22Rv1 (cell line): ENCODE results near the gene ACBD7.

Experiments
- H3K27ac ChIP-seq: fragments of 450-650 bp; 2 replicates; pipeline ENCODE4 v1.5.1; 2017
- ZFX ChIP-seq: fragments of 450-650 bp; IDR thresholded peaks from 2 replicates; pipeline ENCODE4 v1.6.1; 2017; ENCODE audit warnings: antibody characterized with exemption, borderline replicate concordance
- TF ChIP-seq, protein P1 (sequence below): fragments of 450-650 bp; IDR thresholded peaks from 2 replicates; pipeline ENCODE4 v1.5.1; 2017; ENCODE audit warnings: mild to moderate bottlenecking

Gene ACBD7

DNA sequence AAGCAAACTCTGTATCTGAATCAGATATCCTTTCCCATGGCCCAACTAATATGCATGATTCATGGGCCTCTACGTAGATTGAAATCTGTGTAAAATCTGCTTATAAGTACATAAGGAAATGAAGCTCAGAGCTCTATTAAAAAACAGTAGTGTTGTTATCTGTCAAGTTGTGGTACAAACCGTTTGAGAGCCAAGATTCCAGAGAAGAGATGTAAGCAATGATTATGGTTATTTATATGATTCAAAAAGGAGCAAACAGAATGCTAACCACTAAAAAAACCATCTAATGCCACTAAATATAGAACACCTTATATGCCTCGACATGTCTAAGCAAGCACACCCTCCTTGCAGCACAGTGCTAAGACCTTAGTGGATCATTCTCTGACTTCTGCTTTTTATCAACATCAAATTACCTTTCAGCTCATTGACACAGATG, 35.2 kb upstream of the ACBD7 start:
- H3K27ac ChIP-seq, result no peak overlapping the region

DNA sequence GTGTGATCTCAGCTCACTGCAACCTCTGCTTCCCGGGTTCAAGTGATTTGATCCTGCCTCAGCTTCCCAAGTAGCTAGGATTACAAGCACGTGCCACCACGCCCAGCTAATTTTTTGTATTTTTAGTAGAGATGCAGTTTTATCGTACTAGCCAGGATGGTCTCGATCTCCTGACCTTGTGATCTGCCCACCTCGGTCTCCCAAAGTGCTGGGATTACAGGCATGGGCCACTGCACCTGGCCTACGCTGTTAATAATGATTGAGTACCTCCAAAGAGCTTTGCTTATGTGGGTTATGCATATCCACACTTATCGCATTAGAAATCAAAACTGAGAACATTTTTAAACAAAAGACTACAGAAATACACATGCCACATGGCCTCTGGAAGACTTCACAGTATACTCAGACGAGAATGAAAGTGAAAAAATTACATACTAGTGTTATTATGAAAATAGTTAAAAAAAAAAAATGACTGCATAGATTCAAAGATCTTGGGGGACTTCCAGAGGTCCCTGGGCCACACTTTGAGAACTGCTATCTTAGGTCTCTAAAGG, 34.0 kb upstream of the ACBD7 start:
- no peak overlapping the region for H3K27ac ChIP-seq
- TF ChIP-seq, protein P1, sequence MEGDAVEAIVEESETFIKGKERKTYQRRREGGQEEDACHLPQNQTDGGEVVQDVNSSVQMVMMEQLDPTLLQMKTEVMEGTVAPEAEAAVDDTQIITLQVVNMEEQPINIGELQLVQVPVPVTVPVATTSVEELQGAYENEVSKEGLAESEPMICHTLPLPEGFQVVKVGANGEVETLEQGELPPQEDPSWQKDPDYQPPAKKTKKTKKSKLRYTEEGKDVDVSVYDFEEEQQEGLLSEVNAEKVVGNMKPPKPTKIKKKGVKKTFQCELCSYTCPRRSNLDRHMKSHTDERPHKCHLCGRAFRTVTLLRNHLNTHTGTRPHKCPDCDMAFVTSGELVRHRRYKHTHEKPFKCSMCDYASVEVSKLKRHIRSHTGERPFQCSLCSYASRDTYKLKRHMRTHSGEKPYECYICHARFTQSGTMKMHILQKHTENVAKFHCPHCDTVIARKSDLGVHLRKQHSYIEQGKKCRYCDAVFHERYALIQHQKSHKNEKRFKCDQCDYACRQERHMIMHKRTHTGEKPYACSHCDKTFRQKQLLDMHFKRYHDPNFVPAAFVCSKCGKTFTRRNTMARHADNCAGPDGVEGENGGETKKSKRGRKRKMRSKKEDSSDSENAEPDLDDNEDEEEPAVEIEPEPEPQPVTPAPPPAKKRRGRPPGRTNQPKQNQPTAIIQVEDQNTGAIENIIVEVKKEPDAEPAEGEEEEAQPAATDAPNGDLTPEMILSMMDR, result no peak
- no peak for TF ChIP-seq ZFX

More for the DNA sequence above, 35.2 kb upstream of the ACBD7 start:
- no peak for TF ChIP-seq ZFX
- TF ChIP-seq, protein P1, result no peak

DNA sequence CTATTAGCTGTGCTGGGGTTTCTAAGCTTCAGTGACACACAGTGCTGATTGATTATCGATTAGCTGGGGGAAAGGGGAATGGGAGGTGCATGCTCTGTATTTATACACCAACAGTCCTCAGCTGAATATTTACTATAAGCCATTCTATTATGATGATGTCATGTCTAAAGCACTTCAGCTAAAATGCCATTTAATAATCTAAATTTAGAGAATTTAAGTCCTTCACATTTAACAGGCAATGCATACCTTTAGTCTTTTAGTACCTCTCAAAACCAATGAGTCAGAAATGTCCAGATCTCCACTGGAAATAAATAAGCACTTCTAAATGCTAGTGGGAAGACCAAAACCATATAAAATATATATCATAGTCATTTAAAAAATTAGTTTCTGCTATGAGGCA, 33.1 kb upstream of the ACBD7 start:
- H3K27ac ChIP-seq, result no peak overlapping the region

DNA sequence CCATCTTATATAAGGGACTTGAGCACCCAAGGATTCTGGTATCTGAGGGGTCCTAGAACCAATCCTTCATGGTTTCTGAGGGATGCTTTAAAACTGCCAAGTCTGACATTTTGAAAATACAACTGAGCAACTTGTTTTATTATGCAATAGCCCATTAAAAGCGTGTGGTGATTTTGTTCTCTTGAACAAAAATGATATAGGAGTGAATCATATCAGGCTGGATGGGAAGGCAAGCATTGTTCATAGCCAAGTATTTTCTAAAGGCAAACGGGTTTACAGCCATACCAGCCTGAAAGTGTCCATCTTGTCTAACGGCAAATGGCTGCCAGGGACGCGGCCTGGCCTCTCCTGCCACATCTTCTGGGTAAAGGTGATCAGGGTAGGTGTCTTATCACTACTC, 31.9 kb upstream of the ACBD7 start:
- TF ChIP-seq, protein P1, result no peak
- TF ChIP-seq ZFX, result no peak
- no peak overlapping the region for H3K27ac ChIP-seq

More for the DNA sequence above, 33.1 kb upstream of the ACBD7 start:
- TF ChIP-seq, protein P1, result no peak
- no peak for TF ChIP-seq ZFX

DNA sequence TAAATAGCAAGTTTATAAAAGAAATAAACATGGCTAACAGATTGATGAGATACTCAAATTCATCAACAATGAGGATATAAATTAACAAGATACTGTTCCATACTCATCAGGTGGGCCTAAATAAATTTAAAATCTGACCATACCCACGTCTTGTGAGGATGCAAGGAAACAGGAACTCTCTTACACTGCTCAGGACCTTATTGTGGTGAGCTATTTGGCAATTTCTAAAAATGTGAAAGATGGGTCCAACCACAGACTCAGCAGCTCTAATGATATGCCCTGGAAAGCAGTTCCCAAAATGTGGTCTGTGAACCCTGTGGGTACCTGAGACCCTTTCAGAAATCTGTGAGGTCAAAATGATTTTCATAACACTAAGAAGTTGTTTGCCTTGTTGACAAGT, 30.0 kb upstream of the ACBD7 start:
- TF ChIP-seq ZFX, result no peak
- TF ChIP-seq, protein P1, result no peak
- no peak overlapping the region for H3K27ac ChIP-seq

DNA sequence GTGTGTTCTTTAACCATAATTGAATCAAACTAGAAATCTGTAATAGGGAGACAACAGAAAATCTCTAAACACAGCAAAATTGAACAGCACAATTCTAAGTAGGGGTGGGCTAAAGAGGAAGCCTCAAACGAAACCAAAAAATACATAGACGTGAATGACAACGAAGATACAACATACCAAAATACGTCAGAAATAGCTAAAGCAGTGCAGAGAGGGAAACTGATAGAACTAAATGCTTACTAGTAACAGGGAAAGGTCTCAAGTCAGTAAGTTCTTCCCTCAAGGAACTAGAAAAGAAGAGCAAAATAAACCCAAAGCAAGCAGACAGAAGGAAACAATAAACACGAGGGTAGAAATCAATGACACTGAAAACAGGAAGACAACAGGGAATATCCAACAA, 27.6 kb upstream of the ACBD7 start:
- TF ChIP-seq, protein P1, result no peak
- TF ChIP-seq ZFX, result no peak
- no peak overlapping the region for H3K27ac ChIP-seq

DNA sequence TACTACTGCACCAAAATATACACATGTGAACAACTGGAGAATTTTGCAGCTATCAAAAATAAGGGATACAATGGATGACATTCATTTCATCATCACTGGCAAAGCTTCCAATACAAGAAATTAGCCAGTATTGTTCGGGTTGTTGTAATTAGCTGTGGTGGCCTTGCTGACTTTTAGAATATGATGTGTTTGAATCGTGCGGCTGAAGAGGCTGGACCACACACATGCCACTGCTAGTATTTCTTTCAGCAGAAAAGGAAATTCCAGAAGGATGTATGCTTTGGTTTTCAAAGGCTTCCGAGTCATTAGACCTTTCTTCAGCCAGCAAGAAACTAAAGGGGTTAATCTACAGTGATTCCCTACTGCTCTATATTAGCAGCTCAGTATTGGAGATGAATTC, 25.2 kb upstream of the ACBD7 start:
- TF ChIP-seq ZFX, result no peak
- TF ChIP-seq, protein P1, result no peak

More for the DNA sequence above, 25.2 kb upstream of the ACBD7 start:
- H3K27ac ChIP-seq, result no peak overlapping the region
